ENCODE measurements around the gene EVPLL. TPM values are rescaled to one million over a fixed set of nuclear protein-coding genes. Genes with fewer than 3 reads are reported as not detected.
"Not testable (repeated sequence)": the region's sequence is repeated elsewhere in the genome, so short reads cannot be mapped to it uniquely, and the experiment has no call there.

The EVPLL gene
- total RNA-seq, 2 experiments from 2014 or later = not detected

- Mint-ChIP-seq H3K27ac (peak within 1 kb of the TSS; percentile 88), H3K36me3 (peaks cover 9% of the 10 kb centered on the region), H3K27me3 (no peaks in the 10 kb centered on the region), H3K4me3 (peak within 1 kb of the TSS; percentile 87), H3K4me1 (peaks cover 23% of the 10 kb centered on the region), H3K9me3 (ENCODE audit: low read depth) (no peaks in the 10 kb centered on the region)
- CTCF ChIA-PET = interaction anchor here (0.8 to 1.6 kb wide), 4 partner anchors 10 to 262 kb away, joined by 3 to 4 read pairs (median 3); no protein-coding TSS in a partner anchor
- DNase-seq (peak; percentile 95), ATAC-seq (peak; percentile 100)
Measured at GRCh38 chr17:18363101-18364049, 14.2 kb upstream of the EVPLL start, which contains the start of gene SHMT1. Gene SHMT1 (minus strand): TSS chr17:18363550. CDS start chr17:18355981, 7,569 bp downstream.

- Mint-ChIP-seq H3K27ac (no peak overlapping the region), H3K36me3 (peaks cover 8% of the 10 kb centered on the region), H3K9me3 (ENCODE audit: low read depth) (no peaks in the 10 kb centered on the region), H3K4me3 (peak overlapping the region; percentile 9), H3K27me3 (no peaks in the 10 kb centered on the region), H3K4me1 (peaks cover 22% of the 10 kb centered on the region)
- DNase-seq (no peak), ATAC-seq (no peak)
- CTCF ChIA-PET = no interaction called here
Measured at GRCh38 chr17:18364166-18364565, 13.4 kb upstream of the EVPLL start.

GRCh38 chr17:18368946-18369345 lies 8.6 kb upstream of the EVPLL start:
- Mint-ChIP-seq H3K4me3 (no peak overlapping the region), H3K27me3 (peaks cover 9% of the 10 kb centered on the region), H3K36me3 (no peaks in the 10 kb centered on the region), H3K4me1 (peaks cover 27% of the 10 kb centered on the region), H3K27ac (no peak overlapping the region), H3K9me3 (ENCODE audit: low read depth) (no peaks in the 10 kb centered on the region)
- CTCF ChIA-PET = no interaction called here
- no peak for ATAC-seq
- DNase-seq = no peak

GRCh38 chr17:18370761-18371160 lies 6.8 kb upstream of the EVPLL start:
- H3K27me3 Mint-ChIP-seq = peaks cover 11% of the 10 kb centered on the region
- peaks cover 2% of the 10 kb centered on the region for H3K9me3 Mint-ChIP-seq (ENCODE audit: low read depth)
- CTCF ChIA-PET = no interaction called here
- no peak for ATAC-seq
- peaks cover 2% of the 10 kb centered on the region for H3K36me3 Mint-ChIP-seq
- H3K4me1 Mint-ChIP-seq = peaks cover 30% of the 10 kb centered on the region
- no peak overlapping the region for H3K4me3 Mint-ChIP-seq
- DNase-seq = no peak
- H3K27ac Mint-ChIP-seq = no peak overlapping the region

GRCh38 chr17:18371455-18371854 lies 6.1 kb upstream of the EVPLL start:
- Mint-ChIP-seq H3K4me3 (no peak overlapping the region), H3K9me3 (ENCODE audit: low read depth) (peaks cover 2% of the 10 kb centered on the region), H3K4me1 (peaks cover 30% of the 10 kb centered on the region), H3K27me3 (peaks cover 11% of the 10 kb centered on the region), H3K27ac (no peak overlapping the region), H3K36me3 (peaks cover 2% of the 10 kb centered on the region)
- CTCF ChIA-PET = no interaction called here
- DNase-seq (no peak), ATAC-seq (peak; percentile 57)

GRCh38 chr17:18373181-18373580 lies 4.4 kb upstream of the EVPLL start:
- peaks cover 11% of the 10 kb centered on the region for H3K27me3 Mint-ChIP-seq
- peaks cover 31% of the 10 kb centered on the region for H3K4me1 Mint-ChIP-seq
- not testable (repeated sequence) for H3K27ac Mint-ChIP-seq; H3K4me3 Mint-ChIP-seq; DNase-seq; H3K9me3 Mint-ChIP-seq (ENCODE audit: low read depth); ATAC-seq; H3K36me3 Mint-ChIP-seq
- CTCF ChIA-PET = interaction anchor here (1.5 kb wide), 1 partner anchor 10 kb away, joined by 3 read pairs; the partner anchor contains the start of gene SHMT1

GRCh38 chr17:18374216-18374615 lies 3.4 kb upstream of the EVPLL start:
- Mint-ChIP-seq H3K4me1 (peaks cover 31% of the 10 kb centered on the region), H3K27me3 (peaks cover 11% of the 10 kb centered on the region), H3K36me3 (peaks cover 2% of the 10 kb centered on the region), H3K27ac (no peak overlapping the region), H3K9me3 (ENCODE audit: low read depth) (peaks cover 2% of the 10 kb centered on the region), H3K4me3 (no peak overlapping the region)
- CTCF ChIA-PET = no interaction called here
- DNase-seq = no peak
- no peak for ATAC-seq

- H3K27me3 Mint-ChIP-seq = peaks cover 13% of the 10 kb centered on the region
- no peak overlapping the region for H3K27ac Mint-ChIP-seq
- DNase-seq = no peak
- CTCF ChIA-PET = no interaction called here
- H3K9me3 Mint-ChIP-seq (ENCODE audit: low read depth) = peaks cover 2% of the 10 kb centered on the region
- peaks cover 9% of the 10 kb centered on the region for H3K4me1 Mint-ChIP-seq
- peaks cover 2% of the 10 kb centered on the region for H3K36me3 Mint-ChIP-seq
- no peak overlapping the region for H3K4me3 Mint-ChIP-seq
- no peak for ATAC-seq
Measured at GRCh38 chr17:18378205-18378505, 577 bp downstream of the EVPLL start.

- H3K27ac Mint-ChIP-seq; CTCF ChIA-PET; ATAC-seq; H3K4me1 Mint-ChIP-seq; H3K4me3 Mint-ChIP-seq; DNase-seq; H3K9me3 Mint-ChIP-seq (ENCODE audit: low read depth); H3K36me3 Mint-ChIP-seq: not testable (repeated sequence)
- H3K27me3 Mint-ChIP-seq = peaks cover 14% of the 10 kb centered on the region
Measured at GRCh38 chr17:18378614-18379013, 1.0 kb downstream of the EVPLL start.

- peaks cover 2% of the 10 kb centered on the region for H3K36me3 Mint-ChIP-seq
- DNase-seq = no peak
- ATAC-seq = no peak
- H3K4me1 Mint-ChIP-seq = peaks cover 1% of the 10 kb centered on the region
- CTCF ChIA-PET = no interaction called here
- no peak overlapping the region for H3K27ac Mint-ChIP-seq
- H3K9me3 Mint-ChIP-seq (ENCODE audit: low read depth) = peaks cover 2% of the 10 kb centered on the region
- no peak overlapping the region for H3K4me3 Mint-ChIP-seq
- H3K27me3 Mint-ChIP-seq = peaks cover 22% of the 10 kb centered on the region
Measured at GRCh38 chr17:18379246-18380146, 1.9 kb downstream of the EVPLL start.

- H3K36me3 Mint-ChIP-seq = no peaks in the 10 kb centered on the region
- no peaks in the 10 kb centered on the region for H3K9me3 Mint-ChIP-seq (ENCODE audit: low read depth)
- CTCF ChIA-PET = no interaction called here
- peaks cover 1% of the 10 kb centered on the region for H3K4me1 Mint-ChIP-seq
- H3K27ac Mint-ChIP-seq = no peak overlapping the region
- ATAC-seq (no peak), DNase-seq (no peak)
- no peak overlapping the region for H3K4me3 Mint-ChIP-seq
- H3K27me3 Mint-ChIP-seq = peaks cover 20% of the 10 kb centered on the region
Measured at GRCh38 chr17:18380471-18381157, 3.0 kb downstream of the EVPLL start.

GRCh38 chr17:18381158-18381952 lies 3.8 kb downstream of the EVPLL start:
- CTCF ChIA-PET = no interaction called here
- no peak for DNase-seq
- Mint-ChIP-seq H3K36me3 (no peaks in the 10 kb centered on the region), H3K27me3 (peaks cover 24% of the 10 kb centered on the region), H3K9me3 (ENCODE audit: low read depth) (no peaks in the 10 kb centered on the region), H3K4me3 (no peak overlapping the region), H3K27ac (no peak overlapping the region), H3K4me1 (peaks cover 1% of the 10 kb centered on the region)
- ATAC-seq = no peak

GRCh38 chr17:18381953-18382245 lies 4.3 kb downstream of the EVPLL start:
- ATAC-seq (no peak), DNase-seq (no peak)
- peaks cover 1% of the 10 kb centered on the region for H3K4me1 Mint-ChIP-seq
- no peaks in the 10 kb centered on the region for H3K9me3 Mint-ChIP-seq (ENCODE audit: low read depth)
- CTCF ChIA-PET = no interaction called here
- H3K27me3 Mint-ChIP-seq = peaks cover 24% of the 10 kb centered on the region
- H3K27ac Mint-ChIP-seq = no peak overlapping the region
- H3K4me3 Mint-ChIP-seq = no peak overlapping the region
- no peaks in the 10 kb centered on the region for H3K36me3 Mint-ChIP-seq
